ENCODE results near the gene PHACTR4.
A peak's percentile ranks its signal among the peaks of the same experiment; 100 is the strongest.
"Not testable (repeated sequence)": the region's sequence is repeated elsewhere in the genome, so short reads cannot be mapped to it uniquely, and the experiment has no call there.

The PHACTR4 gene

DNA sequence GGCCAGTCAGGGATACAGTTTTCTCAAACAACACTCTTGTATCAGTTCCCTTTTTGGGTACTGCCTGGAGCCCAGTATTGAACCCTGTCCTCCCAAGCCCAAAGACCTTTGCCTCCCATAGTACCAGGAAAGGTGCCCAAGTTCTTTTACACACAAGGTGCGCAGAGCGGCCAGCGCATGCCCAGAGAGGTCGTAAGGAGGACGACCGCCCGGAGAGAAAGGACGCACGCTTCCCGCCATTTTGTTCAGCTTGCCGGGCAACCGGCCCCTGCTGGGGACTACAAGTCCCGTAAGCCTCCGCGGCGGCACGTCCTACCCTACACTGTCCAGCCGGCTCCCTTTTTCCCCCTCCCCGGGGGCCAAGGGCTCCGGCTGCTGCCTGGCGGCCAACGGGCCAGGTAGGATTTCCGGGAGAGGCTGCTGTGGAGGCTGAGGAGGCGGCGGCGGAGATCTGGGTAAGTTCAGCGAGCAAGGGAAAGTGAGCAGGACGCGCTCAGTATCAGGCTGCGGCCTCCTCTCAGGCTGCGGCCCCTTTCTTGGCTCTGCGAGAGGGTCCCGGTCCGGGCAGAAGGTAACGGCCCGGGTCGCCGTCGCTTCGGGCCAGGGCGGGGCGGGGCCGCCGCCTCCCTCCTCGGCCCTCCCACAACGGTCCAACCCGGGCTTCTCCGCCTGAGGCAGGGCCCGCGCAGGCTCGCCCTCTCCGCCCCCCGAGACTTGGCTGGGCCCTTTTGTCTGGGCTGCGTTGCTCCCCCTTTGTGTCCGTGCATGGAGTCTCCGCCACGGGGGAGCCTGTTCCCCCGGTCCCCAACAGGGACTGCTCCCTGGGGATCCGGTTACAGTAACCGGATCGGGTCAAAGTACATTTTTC is at the start of gene PHACTR4:
Gene PHACTR4 (plus strand): TSS at position 370 of the 868 bp plus-strand sequence. CDS start 37,708 bp downstream, outside the sequence.
- DNase-seq, result peak; percentile 93

DNA sequence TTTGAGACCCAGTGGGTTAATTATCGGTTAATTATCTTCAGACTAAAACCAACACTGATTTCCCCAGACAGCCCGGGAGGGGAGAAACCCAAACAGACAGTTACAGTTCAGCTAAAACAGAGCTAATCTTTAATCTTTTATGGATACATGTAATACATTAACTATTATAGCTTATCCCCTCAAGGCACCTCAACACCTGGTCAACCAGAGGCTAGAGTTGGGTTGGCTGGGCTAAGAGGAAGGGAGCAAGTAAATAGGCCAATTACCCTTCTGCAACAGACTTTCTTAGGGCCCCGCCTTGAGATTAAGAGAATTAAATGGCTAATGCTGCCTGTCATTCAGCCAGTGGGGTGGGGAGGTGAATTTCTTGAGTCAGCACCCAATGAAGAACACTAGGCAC is 47.3 kb upstream of the PHACTR4 start:
- no peak for DNase-seq

- no peak for DNase-seq
Measured at GRCh38 chr1:28323720-28324119, 45.8 kb upstream of the PHACTR4 start.

- no peak for DNase-seq
Measured at GRCh38 chr1:28326515-28326914, 43.0 kb upstream of the PHACTR4 start.

- DNase-seq, result no peak
Measured at GRCh38 chr1:28326984-28327383, 42.6 kb upstream of the PHACTR4 start.

DNA sequence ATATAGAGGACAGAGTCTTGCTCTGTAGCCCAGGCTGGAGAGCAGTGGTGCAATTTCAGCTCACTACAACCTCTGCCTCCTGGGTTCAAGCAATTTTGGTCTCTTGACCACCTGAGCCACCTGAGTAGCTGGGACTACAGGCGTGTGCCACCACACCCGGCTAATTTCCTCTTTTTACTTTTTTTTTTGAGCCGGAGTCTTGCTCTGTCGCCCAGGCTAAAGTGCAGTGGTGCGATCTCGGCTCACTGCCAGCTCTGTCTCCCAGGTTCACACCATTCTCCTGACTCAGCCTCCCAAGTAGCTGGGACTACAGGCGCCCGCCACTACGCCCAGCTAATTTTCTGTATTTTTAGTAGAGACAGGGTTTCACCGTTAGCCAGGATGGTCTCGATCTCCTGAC is 42.1 kb upstream of the PHACTR4 start:
- DNase-seq, result not testable (repeated sequence)

GRCh38 chr1:28328228-28328648 is 41.3 kb upstream of the PHACTR4 start:
- DNase-seq, result no peak

DNA sequence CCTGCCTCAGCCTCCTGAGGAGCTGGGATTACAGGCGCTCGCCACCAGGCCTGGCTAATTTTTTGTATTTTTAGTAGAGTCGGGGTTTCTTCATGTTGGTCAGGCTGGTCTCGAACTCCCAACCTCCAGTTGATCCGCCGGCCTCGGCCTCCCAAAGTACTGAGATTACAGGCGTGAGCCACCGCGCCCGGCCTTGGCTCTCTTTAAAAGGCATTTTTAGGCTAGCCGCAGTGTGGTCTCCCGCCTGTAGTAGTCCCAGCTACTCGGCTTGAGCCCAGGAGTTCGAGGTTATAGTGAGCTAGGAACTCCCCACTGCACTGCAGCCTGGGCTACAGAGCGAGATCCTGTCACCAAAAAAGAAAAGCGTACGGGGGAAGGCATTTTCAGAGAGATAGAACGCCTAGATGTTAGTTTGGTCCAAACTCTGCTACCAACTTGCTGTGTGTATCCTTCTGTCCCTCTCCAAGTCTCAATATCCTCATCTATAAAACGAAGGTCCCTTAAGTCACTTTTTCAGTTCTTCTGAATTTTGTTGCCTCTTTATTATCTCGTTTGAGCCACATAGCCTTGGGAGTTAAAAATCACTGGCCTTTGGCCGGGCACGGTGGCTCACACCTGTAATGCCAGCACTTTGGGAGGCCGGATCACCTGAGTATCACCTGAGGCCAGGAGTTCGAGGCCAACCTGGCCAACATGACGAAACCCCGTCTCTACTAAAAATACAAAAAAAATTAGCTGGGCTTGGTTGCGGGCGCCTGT is 40.0 kb upstream of the PHACTR4 start:
- peak; percentile 25 for DNase-seq

- DNase-seq, result no peak
Measured at GRCh38 chr1:28338897-28339296, 30.6 kb upstream of the PHACTR4 start.

DNA sequence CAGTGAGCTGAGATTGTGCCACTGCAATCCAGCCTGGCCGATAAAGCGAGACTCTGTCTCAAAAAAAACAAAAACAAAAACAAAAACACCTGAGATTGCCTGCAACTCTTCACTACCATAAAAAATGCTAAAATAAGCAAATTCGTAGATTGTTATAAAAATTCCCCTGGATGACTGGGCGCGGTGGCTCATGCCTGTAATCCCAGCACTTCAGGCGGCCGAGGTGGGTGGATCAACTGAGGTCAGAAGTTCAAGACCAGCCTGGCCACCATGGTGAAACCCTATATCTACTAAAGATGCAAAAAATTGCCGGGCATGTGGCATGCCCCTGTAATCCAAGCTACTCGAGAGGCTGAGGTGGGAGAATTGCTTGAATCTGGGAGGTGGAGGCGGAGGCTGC is 30.0 kb upstream of the PHACTR4 start:
- no peak for DNase-seq

DNA sequence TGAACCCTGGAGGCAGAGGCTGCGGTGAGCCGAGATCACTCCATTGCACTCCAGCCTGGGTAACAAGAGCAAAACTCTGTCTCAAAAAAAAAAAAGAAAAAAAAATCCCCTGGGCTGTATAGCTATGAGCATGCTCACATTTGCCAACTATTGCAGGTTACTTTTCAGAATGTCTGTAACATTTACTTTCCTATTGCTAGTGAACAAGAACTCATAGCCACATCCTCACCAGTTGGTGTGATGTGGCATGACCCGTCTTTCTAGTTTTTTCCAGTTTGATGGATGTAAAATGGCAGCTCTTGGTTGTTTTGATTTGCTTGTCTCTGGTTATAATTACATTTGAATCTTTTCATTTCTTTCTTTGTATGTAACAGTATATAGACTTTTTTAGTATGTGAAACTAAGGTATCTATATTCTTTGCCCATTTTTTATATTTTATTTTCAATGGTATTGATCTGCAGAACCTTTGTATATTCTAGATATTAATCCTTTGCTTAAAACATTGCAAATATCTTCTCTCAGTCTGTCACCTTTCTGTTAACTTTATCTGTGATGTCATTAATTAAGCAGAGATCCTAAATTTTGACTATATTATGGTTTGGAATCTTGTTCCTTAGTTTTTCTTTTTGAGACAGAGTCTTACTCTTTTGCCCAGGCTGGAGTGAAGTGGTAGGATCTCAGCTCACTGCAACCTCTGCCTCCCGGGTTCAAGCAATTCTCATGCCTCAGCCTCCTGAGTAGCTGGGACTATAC is 29.1 kb upstream of the PHACTR4 start:
- DNase-seq, result no peak

- DNase-seq, result peak; percentile 12
Measured at GRCh38 chr1:28341591-28341990, 27.9 kb upstream of the PHACTR4 start.

DNA sequence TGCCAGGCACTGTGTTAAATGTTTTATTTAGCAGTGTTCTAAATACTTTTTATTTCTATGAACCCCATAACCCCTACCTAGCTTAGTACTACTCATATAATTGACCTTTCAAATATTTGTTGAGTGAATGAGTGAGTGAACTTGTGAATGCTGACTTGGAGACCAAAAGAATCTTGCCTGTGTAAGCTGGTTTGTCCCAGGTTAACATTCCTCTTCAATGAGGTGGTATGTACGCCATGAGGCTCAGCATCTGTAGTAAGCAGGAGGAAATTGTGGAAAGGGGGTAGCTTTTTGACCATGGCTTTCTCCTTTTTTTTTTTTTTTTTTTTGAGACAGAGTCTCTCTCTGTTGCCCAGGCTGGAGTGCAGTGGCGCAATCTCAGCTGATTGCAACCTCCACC is 26.1 kb upstream of the PHACTR4 start:
- peak; percentile 57 for DNase-seq

DNA sequence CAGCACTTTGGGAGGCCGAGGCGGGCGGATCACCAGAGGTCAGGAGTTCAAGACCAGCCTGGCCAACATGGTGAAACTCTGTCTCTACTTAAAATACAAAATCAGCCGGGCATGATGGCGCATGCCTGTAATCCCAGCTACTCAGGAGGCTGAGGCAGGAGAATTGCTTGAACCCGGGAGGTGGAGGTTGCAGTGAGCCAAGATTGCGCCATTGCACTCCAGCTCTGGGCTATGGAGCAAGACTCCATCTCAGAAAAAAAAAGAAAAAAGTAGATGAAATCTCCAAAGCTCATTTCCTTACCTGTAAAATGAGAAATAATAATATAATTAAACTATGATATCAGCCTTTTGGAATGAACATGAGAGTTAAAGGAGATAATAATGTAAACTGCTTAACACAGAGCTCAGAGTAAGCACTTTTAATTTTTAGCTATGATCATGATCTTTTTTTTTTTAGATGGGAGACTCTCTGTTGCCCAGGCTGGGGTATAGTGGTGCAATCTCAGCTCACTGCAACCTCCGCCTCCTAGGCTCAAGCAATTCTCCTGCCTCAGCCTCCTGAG is 16.2 kb upstream of the PHACTR4 start:
- DNase-seq, result not testable (repeated sequence)

DNA sequence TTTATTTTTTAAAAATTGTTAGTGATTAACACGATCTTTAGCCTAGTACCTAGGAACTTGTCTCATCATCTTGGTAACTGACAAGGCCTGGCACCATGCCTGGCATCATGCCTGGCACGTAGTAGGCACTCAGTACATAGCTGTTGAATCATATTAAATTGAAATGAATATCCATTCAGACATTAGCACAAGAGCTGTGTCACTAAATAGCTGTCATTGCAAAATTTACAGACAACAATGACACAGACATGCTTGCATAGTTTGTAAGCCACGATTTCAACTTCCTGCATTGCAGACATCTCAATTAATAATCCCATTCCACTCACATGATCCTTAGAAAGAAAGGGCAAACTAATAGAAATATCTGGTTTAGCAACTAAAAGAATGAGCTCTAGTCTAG is 15.4 kb upstream of the PHACTR4 start:
- DNase-seq, result peak; percentile 62

- DNase-seq, result no peak
Measured at GRCh38 chr1:28358716-28359115, 10.8 kb upstream of the PHACTR4 start.

- DNase-seq, result peak; percentile 65
Measured at GRCh38 chr1:28359592-28360239, 9.8 kb upstream of the PHACTR4 start.

GRCh38 chr1:28364888-28365287 is 4.7 kb upstream of the PHACTR4 start:
- DNase-seq, result no peak

- no peak for DNase-seq
Measured at GRCh38 chr1:28365864-28366263, 3.7 kb upstream of the PHACTR4 start.

DNA sequence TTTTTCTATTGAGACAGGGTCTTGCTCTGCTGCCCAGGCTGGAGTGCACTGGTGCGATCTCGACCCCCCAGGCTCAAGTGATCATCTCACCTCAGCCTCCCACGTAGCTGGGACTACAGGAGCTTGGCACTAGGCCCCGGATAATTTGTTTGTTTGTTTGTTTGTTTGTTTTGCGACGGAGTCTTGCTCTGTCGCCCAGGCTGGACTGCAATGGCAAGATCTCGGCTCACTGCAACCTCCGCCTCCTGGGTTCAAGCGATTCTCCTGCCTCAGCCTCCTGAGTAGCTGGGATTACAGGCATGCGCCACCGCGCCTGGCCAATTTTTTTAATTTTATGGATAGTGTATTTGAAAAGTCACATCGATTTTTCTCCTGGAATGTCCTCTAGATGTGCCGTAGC is 932 bp upstream of the PHACTR4 start:
- not testable (repeated sequence) for DNase-seq

- peak; percentile 37 for DNase-seq
Measured at GRCh38 chr1:28370239-28371009, 884 bp downstream of the PHACTR4 start.

GRCh38 chr1:28371010-28371377 is 1.5 kb downstream of the PHACTR4 start:
- no peak for DNase-seq
